ENCODE measurements around the gene GABRP. TPM values are rescaled to one million over a fixed set of nuclear protein-coding genes. Genes with fewer than 3 reads are reported as not detected.

The GABRP gene
- total and polyA plus RNA-seq, 2 donors (not counting 3 experiments of a cell fraction or from before 2014, with no cell fraction given) = 0.66 to 3.0 TPM

- Histone ChIP-seq H3K9ac (replicated peaks; ENCODE audit: extremely low read depth, insufficient read depth, low read length) (no peak overlapping the region), H3K9me3 (replicated peaks; ENCODE audit: control insufficient read depth, insufficient read depth, low read length) (no peaks in the 10 kb centered on the region), H3K27me3 (ENCODE audit: control insufficient read depth in 2 of 2, insufficient read depth in 2 of 2, low read length in 2 of 2) (peaks cover 5 to 6% of the 10 kb centered on the region in 2 experiments), H3K4me1 (ENCODE audit: control insufficient read depth, extremely low read depth, insufficient read depth, low read length) (no peaks in the 10 kb centered on the region), H3K79me2 (ENCODE audit: control insufficient read depth, insufficient read depth, low read length) (no peaks in the 10 kb centered on the region), H2AFZ (ENCODE audit: low read depth, low read length) (no peak overlapping the region), H3K9me1 (replicated peaks; ENCODE audit: control insufficient read depth, extremely low read depth, insufficient read depth, low read length) (no peaks in the 10 kb centered on the region), H4K20me1 (replicated peaks; ENCODE audit: control insufficient read depth, extremely low read depth, insufficient read depth, low read length) (no peaks in the 10 kb centered on the region), H3K27ac (ENCODE audit: insufficient read depth, low read depth, low read length) (no peak overlapping the region), H3K4me3 (replicated peaks in 1 of 3; ENCODE audit: insufficient read depth in 1 of 3, low read depth in 1 of 3, low read length in 3 of 3) (no peak overlapping the region), H3K36me3 (ENCODE audit: control insufficient read depth in 2 of 2, extremely low read depth in 1 of 2, insufficient read depth in 2 of 2, low read length in 2 of 2) (no peaks in the 10 kb centered on the region), H3K4me2 (ENCODE audit: insufficient read depth, low read length) (no peak overlapping the region)
- DNase-seq (ENCODE audit: low read depth, low spot score) (no peak), FAIRE-seq (no peak)
- dilution Hi-C loops (cut with MboI; ENCODE audit: extremely low pct_ligation_motif_present, low sequenced_read_pairs) (no loop called here), intact Hi-C loops (cut with micrococcal nuclease) (loop anchor here (5.0 kb wide), 1 partner anchor 412 kb away; no protein-coding TSS in a partner anchor)
- POLR2A ChIA-PET = no interaction called here
- TF ChIP-seq FOS (IDR thresholded peaks at IDR 0.05; ENCODE audit: borderline replicate concordance, insufficient read depth, low read length) (no peak), EZH2 (IDR thresholded peaks at IDR 0.05; ENCODE audit: borderline replicate concordance, low read depth, low read length, severe bottlenecking) (no peak), JUN (IDR thresholded peaks at IDR 0.05; ENCODE audit: borderline replicate concordance, insufficient read depth, insufficient read length, low read depth) (no peak), GATA2 (IDR thresholded peaks at IDR 0.05; ENCODE audit: insufficient read depth, insufficient read length, low read depth, low read length) (no peak), MAX (IDR thresholded peaks at IDR 0.05; ENCODE audit: insufficient read depth, insufficient read length) (no peak), CTCF (IDR thresholded peaks at IDR 0.05; ENCODE audit: extremely low read depth in 1 of 2, insufficient read depth in 1 of 2, low read depth in 1 of 2, low read length in 2 of 2) (no peak), MYC (IDR thresholded peaks at IDR 0.05; ENCODE audit: low read depth, low read length) (no peak), POLR2AphosphoS5 (IDR thresholded peaks at IDR 0.05; ENCODE audit: insufficient read depth, low read depth, low read length) (no peak), POLR2A (IDR thresholded peaks at IDR 0.05; ENCODE audit: low read depth, low read length) (no peak)
- BruUV-seq (replicated peaks) = no TSS peak
- CTCF ChIA-PET = interaction anchor here (0.8 to 13.5 kb wide), 5 partner anchors 10 to 592 kb away, joined by 3 to 452 read pairs (median 6); partner anchors contain the start of gene GABRP
Measured at GRCh38 chr5:170749911-170750431, 33.6 kb upstream of the GABRP start.

Data from endothelial cell of umbilical vein (primary cell).